ACHN (cell line): ENCODE results near the gene SIX2.
"Not testable (repeated sequence)": the region's sequence is repeated elsewhere in the genome, so short reads cannot be mapped to it uniquely, and the experiment has no call there.

Source experiments
- DNase-seq: peaks from one replicate; pipeline ENCODE4 v3.0.0-alpha.2; 2015
- in situ Hi-C: cut with HindIII; loops from 2 replicates; pipeline ENCODE4 v1.10.0; 2017; ENCODE audit warnings: low sequenced_read_pairs, low pct_ligation_motif_present, low pct_unique_long_range_greater_than_20kb

Gene SIX2

GRCh38 chr2:45009303-45009927 is at the start of gene SIX2:
Gene SIX2 (minus strand): TSS chr2:45009452. CDS start chr2:45009110, 342 bp downstream.
- DNase-seq: peak; percentile 97
- in situ Hi-C loops: no loop called here

GRCh38 chr2:45055162-45055605 is 45.9 kb upstream of the SIX2 start:
- in situ Hi-C loops: no loop called here

DNA sequence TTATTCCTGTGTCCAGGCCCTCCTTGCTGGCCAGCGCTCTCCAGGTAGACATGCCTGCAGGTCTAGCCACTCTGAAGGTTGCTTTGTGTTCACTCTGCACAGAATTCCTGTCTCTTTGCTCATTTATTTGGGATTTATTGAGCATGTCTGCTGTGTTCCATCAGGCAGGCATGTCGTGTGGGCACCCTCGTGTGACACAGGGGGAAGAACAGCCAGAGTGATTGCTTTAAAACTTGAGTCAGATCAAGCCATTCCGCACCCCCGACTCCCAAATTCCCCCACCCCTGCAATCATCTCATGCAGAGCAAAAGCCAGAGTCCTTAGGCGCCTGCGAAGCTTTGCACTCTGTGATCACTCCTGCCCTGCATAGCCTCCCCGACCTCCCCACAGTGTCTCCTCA is 44.7 kb upstream of the SIX2 start:
- in situ Hi-C loops: no loop called here
- no peak for DNase-seq

More at GRCh38 chr2:45055162-45055605, 45.9 kb upstream of the SIX2 start:
- DNase-seq: no peak

DNA sequence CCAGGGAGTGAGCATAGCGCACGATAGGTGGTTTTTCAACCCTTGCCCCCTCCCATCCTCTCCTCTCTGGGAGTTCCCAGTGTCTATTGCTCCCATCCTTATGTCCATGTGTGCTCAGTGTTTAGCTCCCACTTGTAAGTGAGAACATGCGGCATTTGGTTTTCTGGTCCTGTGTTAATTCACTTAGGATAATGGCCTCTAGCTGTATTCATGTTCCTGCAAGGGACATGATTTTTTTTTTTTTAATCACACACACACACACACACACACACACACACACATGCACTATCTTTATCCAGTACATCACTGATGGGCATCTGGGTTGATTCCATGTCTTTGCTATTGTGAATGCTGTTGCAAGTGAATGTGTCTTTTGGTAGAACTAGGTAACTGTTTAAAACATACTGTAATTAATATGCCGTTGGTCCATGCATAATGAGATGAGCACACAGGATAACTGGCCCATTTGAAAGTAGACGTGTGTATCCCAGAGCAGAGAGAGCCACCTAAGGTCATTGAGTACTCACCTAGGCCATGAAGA is 43.2 kb upstream of the SIX2 start:
- DNase-seq: no peak
- in situ Hi-C loops: no loop called here

GRCh38 chr2:45049569-45050336 is 40.5 kb upstream of the SIX2 start:
- no peak for DNase-seq
- in situ Hi-C loops: no loop called here

DNA sequence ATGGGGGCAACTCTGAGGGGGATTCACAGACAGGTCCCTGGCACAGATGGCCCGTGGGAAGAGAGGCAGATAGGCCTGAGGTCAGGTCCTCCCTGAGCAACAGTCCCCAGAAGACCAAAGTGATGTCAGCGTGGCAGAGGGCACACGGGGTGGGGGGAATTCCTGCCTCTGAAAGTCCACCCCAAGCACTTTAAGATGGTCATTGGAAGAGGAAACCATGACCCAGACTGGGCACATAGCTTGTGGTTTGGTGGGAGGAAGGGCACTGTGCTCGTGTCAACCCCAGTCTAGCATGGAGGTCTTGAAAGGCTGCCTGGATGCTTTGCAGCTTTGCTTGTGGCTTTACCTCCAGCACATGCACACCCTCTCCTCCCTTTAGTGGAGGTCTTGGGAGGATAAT is 38.0 kb upstream of the SIX2 start:
- in situ Hi-C loops: no loop called here
- DNase-seq: no peak

GRCh38 chr2:45046786-45047185 is 37.5 kb upstream of the SIX2 start:
- DNase-seq: no peak
- in situ Hi-C loops: no loop called here

DNA sequence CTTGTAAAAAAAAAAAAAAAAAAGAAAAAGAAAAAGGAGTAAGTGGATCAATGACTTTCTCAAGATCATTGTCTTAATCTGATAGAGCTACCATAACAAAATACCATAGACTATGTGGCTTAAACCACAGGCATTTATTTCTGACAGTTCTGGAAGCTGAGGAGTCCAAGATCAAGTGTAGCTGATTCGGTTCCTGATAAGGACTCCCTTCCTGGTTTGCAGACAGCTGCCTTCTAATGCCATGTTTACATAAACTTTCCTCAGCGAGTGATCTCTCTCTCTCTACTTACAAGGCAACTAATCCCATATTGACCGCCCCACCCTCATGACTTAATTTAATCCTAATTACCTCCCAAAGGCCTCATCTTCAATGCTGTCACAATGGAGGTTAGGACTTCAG is 36.5 kb upstream of the SIX2 start:
- in situ Hi-C loops: no loop called here
- DNase-seq: no peak

DNA sequence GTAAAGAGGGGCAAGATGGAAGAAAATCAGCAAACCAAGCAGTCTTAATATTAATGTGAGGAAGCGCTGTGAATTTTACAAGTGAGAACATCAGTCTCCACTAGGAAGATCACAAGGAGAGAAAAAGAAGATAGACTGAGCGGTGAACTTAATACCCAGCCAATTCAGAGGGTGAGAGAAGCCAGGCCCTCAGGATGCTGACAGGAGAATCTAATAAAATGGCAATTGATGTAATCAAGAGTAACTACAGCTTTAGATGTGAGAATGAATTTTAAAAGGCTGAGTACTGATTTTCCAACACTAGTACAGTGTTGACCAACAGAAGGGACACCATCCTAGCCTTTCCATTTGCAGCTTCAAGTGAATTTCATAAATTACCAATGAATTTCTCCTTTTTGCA is 35.7 kb upstream of the SIX2 start:
- in situ Hi-C loops: no loop called here
- no peak for DNase-seq

GRCh38 chr2:45043174-45043573 is 33.9 kb upstream of the SIX2 start:
- no peak for DNase-seq
- in situ Hi-C loops: no loop called here

DNA sequence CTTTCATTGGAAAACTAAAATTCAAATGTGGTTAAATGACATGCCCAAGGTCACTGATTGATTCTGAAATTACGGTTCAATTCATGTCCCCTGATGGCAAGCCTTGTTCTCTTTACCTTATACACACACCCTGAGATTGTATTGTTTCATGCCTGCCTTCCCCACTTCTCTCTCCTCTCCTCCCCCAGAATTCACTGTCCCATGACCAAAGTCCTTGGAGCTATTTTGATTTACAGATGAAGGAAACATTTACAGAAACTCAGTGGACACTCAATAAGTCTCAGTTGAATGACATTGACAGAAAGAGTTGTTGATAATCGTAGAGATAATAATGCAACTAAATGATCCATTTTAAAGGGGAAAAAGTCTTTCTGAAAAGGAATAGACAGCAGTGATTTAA is 33.1 kb upstream of the SIX2 start:
- in situ Hi-C loops: no loop called here
- DNase-seq: no peak

DNA sequence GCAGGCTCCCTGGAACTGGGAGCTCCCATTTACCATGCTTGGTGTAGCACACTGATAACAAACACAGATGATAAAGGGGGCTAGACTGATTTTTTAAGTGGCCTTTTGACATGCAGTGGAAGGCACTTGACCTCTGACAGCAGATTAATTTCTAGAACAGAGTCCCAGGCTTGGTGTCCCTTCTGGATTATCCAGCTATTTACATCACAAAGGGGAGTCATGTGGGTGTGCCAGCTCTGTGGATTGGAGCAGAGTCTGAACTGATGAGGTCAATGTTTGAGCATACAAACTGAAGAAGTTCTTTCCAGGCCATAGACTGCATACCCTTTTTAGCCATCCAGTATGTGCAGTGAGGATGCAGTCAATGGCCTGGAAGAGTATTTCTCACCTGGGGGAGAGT is 31.5 kb upstream of the SIX2 start:
- in situ Hi-C loops: no loop called here
- no peak for DNase-seq

GRCh38 chr2:45039804-45040203 is 30.6 kb upstream of the SIX2 start:
- DNase-seq, in situ Hi-C loops: not testable (repeated sequence)

- DNase-seq, in situ Hi-C loops: not testable (repeated sequence)
Observed at GRCh38 chr2:45038861-45039260, 29.6 kb upstream of the SIX2 start.

GRCh38 chr2:45033302-45033701 is 24.1 kb upstream of the SIX2 start:
- in situ Hi-C loops: no loop called here
- DNase-seq: no peak

DNA sequence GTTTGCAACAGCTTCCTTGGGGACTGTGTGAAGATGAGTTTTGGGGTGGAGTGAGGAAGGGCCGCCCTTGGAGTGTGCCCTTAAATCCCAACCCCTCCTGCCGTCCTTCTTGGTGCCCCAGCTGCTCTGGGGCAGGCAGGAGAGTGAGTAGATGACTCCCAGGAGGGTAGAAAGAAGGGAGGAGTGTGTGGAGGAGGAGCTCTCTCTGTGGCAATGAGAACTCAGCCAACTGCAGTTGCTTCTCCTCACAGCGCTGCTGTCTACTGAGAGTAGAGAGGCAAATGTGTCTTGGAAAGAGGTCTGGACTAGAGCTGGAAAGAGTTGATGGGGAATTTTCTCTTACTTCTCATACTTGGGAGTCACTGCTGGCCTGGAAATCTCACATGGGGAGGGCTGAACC is 21.8 kb upstream of the SIX2 start:
- no peak for DNase-seq
- in situ Hi-C loops: no loop called here

DNA sequence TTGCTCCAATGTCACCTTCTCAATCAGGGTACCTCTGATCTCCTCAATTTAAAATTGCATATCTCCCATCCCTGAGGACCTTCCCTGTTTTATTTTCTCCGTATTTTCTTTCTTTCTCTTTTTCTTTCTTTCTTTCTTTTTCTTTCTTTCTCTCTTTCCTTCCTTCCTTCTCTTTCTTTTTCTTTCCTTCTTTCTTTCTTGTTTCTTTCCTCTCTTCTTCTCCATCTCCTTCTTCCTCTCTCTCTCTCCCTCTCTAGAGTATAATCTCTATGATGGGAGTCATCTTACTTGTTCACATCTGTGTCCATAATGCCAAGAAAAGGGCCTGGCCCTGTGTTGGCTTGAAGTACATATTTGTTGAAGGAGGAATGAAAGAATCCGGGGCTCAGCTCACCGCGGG is 21.3 kb upstream of the SIX2 start:
- in situ Hi-C loops: no loop called here
- DNase-seq: no peak

GRCh38 chr2:45029215-45029614 is 20.0 kb upstream of the SIX2 start:
- in situ Hi-C loops: no loop called here
- no peak for DNase-seq

DNA sequence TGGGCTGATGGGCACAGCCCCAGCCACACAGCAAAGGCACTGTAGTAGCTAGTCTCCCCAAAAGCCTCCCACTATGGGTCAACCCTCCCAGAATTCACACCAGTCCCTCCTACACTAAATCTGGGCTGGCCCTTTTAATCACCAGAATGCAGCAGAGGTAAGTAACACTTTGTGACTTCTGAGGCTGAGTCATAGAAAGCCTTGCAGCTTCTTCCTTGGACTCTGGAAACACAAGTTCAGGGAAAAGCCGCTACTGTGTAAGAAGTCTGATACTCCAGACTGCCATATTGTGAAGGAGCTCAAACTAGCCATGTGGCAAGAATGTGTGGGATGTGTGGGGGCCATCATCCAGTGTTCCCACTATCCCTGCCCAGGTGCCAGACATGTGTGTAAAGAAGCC is 19.0 kb upstream of the SIX2 start:
- no peak for DNase-seq
- in situ Hi-C loops: no loop called here

DNA sequence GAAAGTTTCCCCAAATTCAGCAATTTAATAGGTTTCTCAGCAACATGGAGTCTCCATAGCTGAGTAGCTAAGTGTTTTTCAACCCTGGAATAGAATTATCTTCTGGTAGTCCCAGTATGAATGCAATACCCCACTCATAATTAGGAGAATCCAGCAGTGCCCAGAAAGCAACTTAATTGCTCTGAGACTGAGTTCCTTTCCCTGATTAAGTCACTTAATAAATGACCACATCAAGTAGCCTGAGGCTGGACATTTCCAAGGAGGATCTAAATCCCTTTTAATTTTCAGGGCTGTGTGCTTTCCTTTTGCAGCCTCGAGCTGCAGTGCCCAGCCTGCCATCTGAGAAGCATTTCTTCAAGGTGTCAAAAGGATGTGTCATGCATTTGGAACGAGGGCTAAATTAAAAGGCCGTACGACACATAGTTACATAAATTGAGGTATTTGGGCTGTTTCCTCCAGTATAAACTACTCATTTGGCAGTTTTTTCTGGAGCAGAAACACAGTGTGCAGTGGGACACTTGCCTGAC is 17.7 kb upstream of the SIX2 start:
- in situ Hi-C loops: no loop called here
- DNase-seq: no peak
